Measurements from ENCODE around the gene NDN.

The NDN gene

DNA sequence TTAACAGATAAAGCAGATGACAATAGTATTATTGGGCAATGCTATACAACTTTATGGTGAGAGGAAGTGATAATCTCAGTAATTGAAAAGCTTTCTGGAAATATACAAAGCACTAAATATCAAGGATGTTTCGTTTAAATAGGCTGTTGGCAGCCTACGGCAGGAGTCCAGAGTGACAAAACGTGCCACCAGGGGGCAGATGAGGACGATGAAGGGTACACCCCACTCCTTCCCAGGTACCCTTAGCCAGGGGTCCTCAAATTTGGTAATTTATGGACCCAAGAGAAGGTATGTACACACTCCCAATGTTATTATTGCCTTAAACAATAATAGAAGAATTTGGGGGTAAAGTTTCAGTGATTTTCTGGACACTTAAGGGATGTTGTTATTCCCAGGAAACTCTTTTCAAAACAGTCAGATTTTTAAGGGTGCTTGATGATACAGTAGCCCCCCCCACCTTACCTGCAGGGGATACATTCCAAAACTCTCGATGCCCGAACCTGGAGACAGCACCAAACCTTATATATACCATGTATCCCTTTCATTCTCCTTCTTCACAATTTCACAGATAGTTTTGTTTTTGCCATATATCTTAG, 38.1 kb downstream of the NDN start:
- DNase-seq (ENCODE audit: insufficient read length, low spot score) (peak; percentile 31), FAIRE-seq (peak; percentile 11)
- TF ChIP-seq, protein P1, sequence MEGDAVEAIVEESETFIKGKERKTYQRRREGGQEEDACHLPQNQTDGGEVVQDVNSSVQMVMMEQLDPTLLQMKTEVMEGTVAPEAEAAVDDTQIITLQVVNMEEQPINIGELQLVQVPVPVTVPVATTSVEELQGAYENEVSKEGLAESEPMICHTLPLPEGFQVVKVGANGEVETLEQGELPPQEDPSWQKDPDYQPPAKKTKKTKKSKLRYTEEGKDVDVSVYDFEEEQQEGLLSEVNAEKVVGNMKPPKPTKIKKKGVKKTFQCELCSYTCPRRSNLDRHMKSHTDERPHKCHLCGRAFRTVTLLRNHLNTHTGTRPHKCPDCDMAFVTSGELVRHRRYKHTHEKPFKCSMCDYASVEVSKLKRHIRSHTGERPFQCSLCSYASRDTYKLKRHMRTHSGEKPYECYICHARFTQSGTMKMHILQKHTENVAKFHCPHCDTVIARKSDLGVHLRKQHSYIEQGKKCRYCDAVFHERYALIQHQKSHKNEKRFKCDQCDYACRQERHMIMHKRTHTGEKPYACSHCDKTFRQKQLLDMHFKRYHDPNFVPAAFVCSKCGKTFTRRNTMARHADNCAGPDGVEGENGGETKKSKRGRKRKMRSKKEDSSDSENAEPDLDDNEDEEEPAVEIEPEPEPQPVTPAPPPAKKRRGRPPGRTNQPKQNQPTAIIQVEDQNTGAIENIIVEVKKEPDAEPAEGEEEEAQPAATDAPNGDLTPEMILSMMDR (IDR thresholded peaks at IDR 0.05; ENCODE audit: insufficient read depth, missing control alignments): peak; percentile 76

DNA sequence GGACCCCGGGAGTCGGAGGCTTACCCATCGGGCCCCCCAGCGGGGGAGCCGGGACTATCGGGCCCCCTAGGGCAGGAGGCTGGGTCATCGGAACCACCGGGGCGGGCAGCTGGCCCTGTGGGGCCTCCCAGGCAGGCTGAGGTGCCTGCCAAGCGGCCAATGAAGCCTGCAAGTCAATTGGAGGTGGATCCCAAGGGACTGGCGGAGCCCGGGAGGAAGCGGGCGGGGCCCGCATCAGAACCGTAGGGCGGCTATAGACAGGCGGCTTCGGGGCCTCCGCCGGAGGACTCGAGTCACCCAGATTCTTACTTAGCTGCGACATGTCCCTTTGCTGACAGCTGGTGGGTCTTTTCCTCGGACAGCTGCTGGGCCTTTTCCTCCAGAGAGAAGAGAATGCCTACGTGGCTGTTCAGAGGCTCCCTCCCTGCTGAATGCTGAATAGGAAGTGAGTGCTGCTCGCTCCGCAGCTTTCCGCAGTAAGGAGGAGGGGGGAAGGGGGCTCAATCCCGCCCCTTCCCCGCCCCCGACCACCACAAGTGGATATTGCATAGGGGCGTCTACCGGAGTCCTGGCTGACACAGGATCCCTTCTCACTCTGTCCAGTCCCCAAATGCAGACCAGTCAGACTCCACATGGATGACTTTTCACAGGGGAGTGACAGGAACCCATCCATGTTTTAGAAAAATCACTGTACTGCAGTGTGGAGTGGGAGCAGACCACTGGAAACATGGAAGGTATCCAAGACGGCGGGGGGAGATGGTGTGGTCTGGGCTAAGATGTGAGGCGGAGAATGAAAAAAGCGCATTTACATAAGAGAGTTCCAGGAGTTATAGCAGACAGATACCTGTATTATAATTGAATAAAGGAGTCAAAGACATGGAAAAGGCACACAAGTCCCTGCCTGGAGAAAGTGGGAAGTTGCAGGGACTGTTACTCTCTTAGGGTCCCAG, 39.4 kb downstream of the NDN start, which contains the start of gene MAGEL2:
MAGEL2 (minus strand) TSS at position 447 of the 950 bp plus-strand sequence; CDS start at position 322, 125 bp downstream.
- no peak for FAIRE-seq

DNA sequence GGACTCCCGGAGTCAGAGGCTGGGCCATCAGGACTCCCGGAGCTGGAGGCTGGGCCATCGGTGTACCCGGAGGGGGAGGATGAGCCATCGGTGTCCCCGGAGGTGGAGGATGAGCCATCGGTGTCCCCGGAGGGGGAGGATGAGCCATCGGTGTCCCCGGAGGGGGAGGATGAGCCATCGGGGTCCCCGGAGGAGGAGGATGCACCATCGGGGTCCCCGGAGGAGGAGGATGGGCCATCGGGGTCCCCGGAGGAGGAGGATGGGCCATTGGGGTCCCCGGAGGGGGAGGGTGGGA, 40.2 kb downstream of the NDN start:
- TF ChIP-seq, protein P1 (IDR thresholded peaks at IDR 0.05; ENCODE audit: insufficient read depth, missing control alignments): no peak
- no peak for FAIRE-seq

More for the DNA sequence above, 39.4 kb downstream of the NDN start, which contains the start of gene MAGEL2:
- TF ChIP-seq, protein P1 (IDR thresholded peaks at IDR 0.05; ENCODE audit: insufficient read depth, missing control alignments): no peak
- DNase-seq (ENCODE audit: insufficient read length, low spot score): peak; percentile 46

DNA sequence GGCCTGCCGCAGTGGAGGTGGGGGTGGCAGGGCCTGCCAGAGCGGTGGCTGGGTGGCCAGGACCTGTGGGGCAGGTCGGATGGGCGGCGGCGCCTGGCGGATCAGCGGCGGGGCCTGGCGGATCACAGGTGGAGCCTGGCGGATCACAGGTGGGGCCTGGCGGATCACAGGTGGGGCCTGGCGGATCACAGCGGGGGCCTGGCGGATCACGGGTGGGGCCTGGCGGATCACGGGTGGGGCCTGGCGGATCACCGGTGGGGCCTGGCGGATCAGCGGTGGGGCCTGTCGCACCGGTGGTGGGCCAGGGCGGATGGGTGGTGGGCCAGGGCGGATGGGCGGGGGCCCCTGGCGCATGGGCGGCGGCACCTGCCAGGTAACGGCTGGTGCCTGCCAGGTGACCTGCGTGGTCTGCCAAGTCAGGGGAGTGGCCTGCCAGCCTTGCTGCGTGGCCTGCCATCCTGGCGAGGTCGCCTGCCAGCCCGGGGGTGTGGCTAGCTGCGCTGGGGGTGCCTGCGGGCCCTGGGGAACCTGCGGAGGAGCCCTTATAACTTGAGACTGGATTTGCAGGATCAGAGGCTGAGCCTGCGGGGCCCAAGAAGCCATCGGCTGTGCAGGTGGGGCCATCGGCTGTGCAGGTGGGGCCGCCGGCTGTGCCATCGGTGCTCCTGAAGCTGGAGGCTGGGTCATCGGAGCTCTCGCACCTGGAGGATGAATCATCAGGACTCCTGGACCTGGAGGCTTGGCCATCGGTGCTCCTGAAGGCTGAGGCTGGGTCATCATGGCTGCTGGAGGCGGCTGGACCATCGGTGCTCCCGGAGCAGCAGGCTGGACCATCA, 40.7 kb downstream of the NDN start:
- TF ChIP-seq, protein P1 (IDR thresholded peaks at IDR 0.05; ENCODE audit: insufficient read depth, missing control alignments): no peak
- FAIRE-seq (no peak), DNase-seq (ENCODE audit: insufficient read length, low spot score) (no peak)

More for the DNA sequence above, 40.2 kb downstream of the NDN start:
- DNase-seq (ENCODE audit: insufficient read length, low spot score): no peak

DNA sequence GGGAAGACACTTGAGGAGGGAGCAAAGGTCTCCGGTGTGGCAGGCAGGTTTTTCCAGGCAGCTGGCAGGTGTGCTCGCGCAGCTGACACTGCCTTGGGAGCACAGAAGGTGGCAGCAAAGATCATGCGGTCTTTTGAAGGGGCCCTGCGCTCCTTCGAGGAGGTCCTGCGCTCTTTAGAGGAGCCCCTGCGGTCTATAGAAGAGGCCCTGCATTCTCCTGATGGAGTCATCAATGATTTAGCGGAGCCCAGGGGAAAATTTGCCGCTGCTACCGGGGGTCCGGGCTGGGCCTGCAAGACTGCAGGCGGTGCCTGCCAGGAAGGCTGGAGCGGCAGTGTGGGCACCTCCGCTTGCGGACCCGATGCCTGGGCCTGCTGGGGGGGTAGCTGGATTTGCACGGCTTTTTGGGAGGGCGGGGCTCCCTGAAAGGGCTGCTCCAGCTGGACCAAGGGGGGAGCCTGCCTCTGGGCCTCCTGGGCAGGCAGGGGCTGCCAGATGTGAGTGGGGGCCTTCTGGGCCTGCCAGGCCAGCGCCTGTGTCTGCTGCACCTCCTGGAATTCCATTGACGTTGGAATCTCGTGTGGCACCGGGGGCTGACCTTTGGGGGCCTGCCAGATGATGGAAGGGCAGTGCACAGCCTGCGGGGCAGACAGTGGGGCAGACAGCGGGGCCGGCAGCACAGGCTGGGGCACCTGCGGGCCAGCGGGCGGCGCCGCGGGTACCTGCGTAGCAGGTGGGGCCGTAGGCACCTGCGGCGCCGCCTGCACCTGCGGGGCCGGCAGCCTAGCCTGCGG, 41.5 kb downstream of the NDN start:
- no peak for FAIRE-seq
- TF ChIP-seq, protein P1 (IDR thresholded peaks at IDR 0.05; ENCODE audit: insufficient read depth, missing control alignments): peak; percentile 41
- peak; percentile 27 for DNase-seq (ENCODE audit: insufficient read length, low spot score)

DNA sequence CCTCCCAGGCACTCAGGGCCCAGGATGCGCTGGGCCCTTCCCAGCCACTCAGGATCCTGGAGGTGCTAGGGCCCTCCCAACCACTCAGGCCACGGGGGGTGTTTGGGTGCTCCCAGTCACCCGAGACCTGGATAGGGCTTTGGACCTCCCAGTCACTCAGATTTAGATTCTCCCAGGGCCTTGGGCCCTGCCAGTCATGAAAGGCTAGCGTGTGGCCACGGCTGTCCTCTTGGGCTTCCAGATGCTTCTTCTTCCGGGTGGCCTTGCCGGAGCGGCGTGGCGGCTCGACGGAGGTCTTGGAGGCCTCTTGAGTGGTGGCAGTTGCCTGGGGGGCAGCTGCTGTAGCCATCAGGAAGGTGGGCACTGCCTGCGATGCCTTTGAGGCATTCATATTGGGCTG, 42.3 kb downstream of the NDN start:
- TF ChIP-seq, protein P1 (IDR thresholded peaks at IDR 0.05; ENCODE audit: insufficient read depth, missing control alignments): no peak
- FAIRE-seq: no peak
- no peak for DNase-seq (ENCODE audit: insufficient read length, low spot score)
